ENCODE data around the gene NR1D1.
A peak's percentile ranks its signal among the peaks of the same experiment; 100 is the strongest.

The NR1D1 gene

DNA sequence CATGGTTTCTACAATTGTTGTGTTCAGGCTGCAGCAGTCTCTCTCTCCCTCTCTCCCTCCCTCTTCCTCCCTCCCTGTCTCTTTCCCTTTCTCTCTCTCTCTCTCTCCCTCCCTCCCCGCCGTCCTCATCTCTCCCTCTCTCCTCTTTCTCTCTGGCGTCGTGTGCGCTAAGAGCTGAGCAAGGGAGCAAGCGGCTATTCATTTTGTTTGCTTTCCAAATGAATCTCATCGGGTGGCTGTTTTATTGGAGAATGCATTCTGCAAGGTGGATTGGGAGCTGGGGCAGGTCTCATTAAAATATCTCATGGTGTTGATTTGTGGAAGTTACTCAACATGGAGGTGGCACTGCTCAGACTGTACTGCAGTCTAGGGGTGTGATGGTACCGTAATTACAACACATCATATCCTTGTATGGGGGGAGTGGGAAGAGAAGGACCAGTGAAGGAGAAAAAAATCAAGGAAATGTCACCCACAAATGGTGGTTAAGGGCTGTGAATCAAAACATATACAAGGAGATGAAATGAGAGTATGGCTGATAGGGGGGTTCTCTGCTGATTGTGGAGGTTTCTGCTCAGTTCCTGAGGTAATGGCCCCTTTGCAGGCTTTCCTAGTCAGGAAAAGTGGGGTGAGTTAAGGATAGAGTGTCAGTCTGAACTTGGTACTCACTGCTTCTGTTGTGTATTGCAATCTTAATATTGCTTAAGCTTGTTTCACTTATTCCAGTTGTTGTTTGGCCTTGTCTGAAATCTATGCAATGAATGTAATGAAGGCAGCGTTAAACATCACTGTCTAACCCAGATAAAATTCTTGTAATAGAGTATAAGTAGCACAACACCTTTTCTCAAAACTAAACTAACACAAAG, 24.1 kb upstream of the NR1D1 start:
- Histone ChIP-seq H3K9me3 (ENCODE audit: control insufficient read depth, insufficient read depth, low read depth, low read length) (no peaks in the 10 kb centered on the region), H3K36me3 (ENCODE audit: control insufficient read depth in 2 of 2, insufficient read depth in 1 of 2, low read length in 2 of 2) (peaks cover 42 to 45% of the 10 kb centered on the region in 2 experiments), H3K4me1 (ENCODE audit: control insufficient read depth, insufficient read depth, low read length) (no peaks in the 10 kb centered on the region; the same call in none of the 2 replicates), H3K27ac (ENCODE audit: extremely low read depth, low read depth, low read length) (peak overlapping the region; percentile 95), H3K4me3 (ENCODE audit: low read depth, low read length) (peak overlapping the region; percentile 72)
- POLR2A ChIA-PET = interaction anchor here (0.7 to 7.5 kb wide), 9 partner anchors 10 to 70 kb away, joined by 3 to 109 read pairs (median 8); partner anchors contain the start of genes CASC3, MED24, NR1D1 and THRA
- CTCF ChIA-PET = interaction anchor here (0.6 to 4.8 kb wide), 13 partner anchors 8 to 1463 kb away, joined by 3 to 82 read pairs (median 4); partner anchors contain the start of gene CASC3
- TF ChIP-seq, protein P1, sequence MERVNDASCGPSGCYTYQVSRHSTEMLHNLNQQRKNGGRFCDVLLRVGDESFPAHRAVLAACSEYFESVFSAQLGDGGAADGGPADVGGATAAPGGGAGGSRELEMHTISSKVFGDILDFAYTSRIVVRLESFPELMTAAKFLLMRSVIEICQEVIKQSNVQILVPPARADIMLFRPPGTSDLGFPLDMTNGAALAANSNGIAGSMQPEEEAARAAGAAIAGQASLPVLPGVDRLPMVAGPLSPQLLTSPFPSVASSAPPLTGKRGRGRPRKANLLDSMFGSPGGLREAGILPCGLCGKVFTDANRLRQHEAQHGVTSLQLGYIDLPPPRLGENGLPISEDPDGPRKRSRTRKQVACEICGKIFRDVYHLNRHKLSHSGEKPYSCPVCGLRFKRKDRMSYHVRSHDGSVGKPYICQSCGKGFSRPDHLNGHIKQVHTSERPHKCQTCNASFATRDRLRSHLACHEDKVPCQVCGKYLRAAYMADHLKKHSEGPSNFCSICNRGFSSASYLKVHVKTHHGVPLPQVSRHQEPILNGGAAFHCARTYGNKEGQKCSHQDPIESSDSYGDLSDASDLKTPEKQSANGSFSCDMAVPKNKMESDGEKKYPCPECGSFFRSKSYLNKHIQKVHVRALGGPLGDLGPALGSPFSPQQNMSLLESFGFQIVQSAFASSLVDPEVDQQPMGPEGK (tag by site-specific recombination; IDR thresholded peaks at IDR 0.05) = peak; percentile 48
- TF ChIP-seq ZNF341 (tag by site-specific recombination; IDR thresholded peaks at IDR 0.05; ENCODE audit: low read depth) (peak; percentile 63), ZNF555 (tag by site-specific recombination; conservative IDR thresholded peaks at IDR 0.05) (no peak), GFI1B (tag by site-specific recombination; IDR thresholded peaks at IDR 0.05) (no peak), ZNF510 (tag by site-specific recombination; IDR thresholded peaks at IDR 0.05; ENCODE audit: insufficient replicate concordance) (no peak), FEZF1 (tag by site-specific recombination; IDR thresholded peaks at IDR 0.05) (peak; percentile 52), GLI4 (tag by site-specific recombination; IDR thresholded peaks at IDR 0.05) (no peak), ZNF266 (tag by site-specific recombination; IDR thresholded peaks at IDR 0.05; ENCODE audit: low read depth) (no peak), ZNF610 (tag by site-specific recombination; IDR thresholded peaks at IDR 0.05; ENCODE audit: borderline replicate concordance) (peak; percentile 74; the same call in 1 of the 2 replicates), ZNF211 (tag by site-specific recombination; IDR thresholded peaks at IDR 0.05; ENCODE audit: low read depth) (no peak), ZFHX2 (tag by site-specific recombination; conservative IDR thresholded peaks at IDR 0.05) (no peak; the same call in 1 of the 2 replicates), ZNF174 (tag by site-specific recombination; IDR thresholded peaks at IDR 0.05) (no peak), KLF7 (tag by site-specific recombination; IDR thresholded peaks at IDR 0.05; ENCODE audit: borderline replicate concordance) (peak; percentile 12; the same call in 1 of the 2 replicates), ZNF2 (tag by site-specific recombination; IDR thresholded peaks at IDR 0.05) (no peak), ZNF366 (tag by site-specific recombination; conservative IDR thresholded peaks at IDR 0.05) (peak; percentile 92), ZNF19 (tag by site-specific recombination; IDR thresholded peaks at IDR 0.05; ENCODE audit: low read depth) (no peak), ZNF792 (tag by site-specific recombination; IDR thresholded peaks at IDR 0.05) (no peak), ZNF596 (tag by site-specific recombination; IDR thresholded peaks at IDR 0.05) (peak; percentile 91), PRDM1 (tag by site-specific recombination; IDR thresholded peaks at IDR 0.05) (peak; percentile 99), ZNF707 (tag by site-specific recombination; IDR thresholded peaks at IDR 0.05) (no peak)
- TF ChIP-seq, protein P2, sequence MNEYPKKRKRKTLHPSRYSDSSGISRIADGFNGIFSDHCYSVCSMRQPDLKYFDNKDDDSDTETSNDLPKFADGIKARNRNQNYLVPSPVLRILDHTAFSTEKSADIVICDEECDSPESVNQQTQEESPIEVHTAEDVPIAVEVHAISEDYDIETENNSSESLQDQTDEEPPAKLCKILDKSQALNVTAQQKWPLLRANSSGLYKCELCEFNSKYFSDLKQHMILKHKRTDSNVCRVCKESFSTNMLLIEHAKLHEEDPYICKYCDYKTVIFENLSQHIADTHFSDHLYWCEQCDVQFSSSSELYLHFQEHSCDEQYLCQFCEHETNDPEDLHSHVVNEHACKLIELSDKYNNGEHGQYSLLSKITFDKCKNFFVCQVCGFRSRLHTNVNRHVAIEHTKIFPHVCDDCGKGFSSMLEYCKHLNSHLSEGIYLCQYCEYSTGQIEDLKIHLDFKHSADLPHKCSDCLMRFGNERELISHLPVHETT (tag by site-specific recombination; IDR thresholded peaks at IDR 0.05) = no peak
- TF ChIP-seq, protein P3, sequence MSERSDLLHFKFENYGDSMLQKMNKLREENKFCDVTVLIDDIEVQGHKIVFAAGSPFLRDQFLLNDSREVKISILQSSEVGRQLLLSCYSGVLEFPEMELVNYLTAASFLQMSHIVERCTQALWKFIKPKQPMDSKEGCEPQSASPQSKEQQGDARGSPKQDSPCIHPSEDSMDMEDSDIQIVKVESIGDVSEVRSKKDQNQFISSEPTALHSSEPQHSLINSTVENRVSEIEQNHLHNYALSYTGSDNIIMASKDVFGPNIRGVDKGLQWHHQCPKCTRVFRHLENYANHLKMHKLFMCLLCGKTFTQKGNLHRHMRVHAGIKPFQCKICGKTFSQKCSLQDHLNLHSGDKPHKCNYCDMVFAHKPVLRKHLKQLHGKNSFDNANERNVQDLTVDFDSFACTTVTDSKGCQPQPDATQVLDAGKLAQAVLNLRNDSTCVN (tag by site-specific recombination; optimal IDR thresholded peaks at IDR 0.05) = no peak
- TF ChIP-seq, protein P4, sequence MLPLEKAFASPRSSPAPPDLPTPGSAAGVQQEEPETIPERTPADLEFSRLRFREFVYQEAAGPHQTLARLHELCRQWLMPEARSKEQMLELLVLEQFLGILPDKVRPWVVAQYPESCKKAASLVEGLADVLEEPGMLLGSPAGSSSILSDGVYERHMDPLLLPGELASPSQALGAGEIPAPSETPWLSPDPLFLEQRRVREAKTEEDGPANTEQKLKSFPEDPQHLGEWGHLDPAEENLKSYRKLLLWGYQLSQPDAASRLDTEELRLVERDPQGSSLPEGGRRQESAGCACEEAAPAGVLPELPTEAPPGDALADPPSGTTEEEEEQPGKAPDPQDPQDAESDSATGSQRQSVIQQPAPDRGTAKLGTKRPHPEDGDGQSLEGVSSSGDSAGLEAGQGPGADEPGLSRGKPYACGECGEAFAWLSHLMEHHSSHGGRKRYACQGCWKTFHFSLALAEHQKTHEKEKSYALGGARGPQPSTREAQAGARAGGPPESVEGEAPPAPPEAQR (tag by site-specific recombination; IDR thresholded peaks at IDR 0.05) = no peak
- TF ChIP-seq, protein P5, sequence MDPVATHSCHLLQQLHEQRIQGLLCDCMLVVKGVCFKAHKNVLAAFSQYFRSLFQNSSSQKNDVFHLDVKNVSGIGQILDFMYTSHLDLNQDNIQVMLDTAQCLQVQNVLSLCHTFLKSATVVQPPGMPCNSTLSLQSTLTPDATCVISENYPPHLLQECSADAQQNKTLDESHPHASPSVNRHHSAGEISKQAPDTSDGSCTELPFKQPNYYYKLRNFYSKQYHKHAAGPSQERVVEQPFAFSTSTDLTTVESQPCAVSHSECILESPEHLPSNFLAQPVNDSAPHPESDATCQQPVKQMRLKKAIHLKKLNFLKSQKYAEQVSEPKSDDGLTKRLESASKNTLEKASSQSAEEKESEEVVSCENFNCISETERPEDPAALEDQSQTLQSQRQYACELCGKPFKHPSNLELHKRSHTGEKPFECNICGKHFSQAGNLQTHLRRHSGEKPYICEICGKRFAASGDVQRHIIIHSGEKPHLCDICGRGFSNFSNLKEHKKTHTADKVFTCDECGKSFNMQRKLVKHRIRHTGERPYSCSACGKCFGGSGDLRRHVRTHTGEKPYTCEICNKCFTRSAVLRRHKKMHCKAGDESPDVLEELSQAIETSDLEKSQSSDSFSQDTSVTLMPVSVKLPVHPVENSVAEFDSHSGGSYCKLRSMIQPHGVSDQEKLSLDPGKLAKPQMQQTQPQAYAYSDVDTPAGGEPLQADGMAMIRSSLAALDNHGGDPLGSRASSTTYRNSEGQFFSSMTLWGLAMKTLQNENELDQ (tag by site-specific recombination; IDR thresholded peaks at IDR 0.05; ENCODE audit: low read depth) = no peak
- TF ChIP-seq, protein P6, sequence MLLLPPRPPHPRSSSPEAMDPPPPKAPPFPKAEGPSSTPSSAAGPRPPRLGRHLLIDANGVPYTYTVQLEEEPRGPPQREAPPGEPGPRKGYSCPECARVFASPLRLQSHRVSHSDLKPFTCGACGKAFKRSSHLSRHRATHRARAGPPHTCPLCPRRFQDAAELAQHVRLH (tag by site-specific recombination; IDR thresholded peaks at IDR 0.05) = no peak
- TF ChIP-seq, protein P7, sequence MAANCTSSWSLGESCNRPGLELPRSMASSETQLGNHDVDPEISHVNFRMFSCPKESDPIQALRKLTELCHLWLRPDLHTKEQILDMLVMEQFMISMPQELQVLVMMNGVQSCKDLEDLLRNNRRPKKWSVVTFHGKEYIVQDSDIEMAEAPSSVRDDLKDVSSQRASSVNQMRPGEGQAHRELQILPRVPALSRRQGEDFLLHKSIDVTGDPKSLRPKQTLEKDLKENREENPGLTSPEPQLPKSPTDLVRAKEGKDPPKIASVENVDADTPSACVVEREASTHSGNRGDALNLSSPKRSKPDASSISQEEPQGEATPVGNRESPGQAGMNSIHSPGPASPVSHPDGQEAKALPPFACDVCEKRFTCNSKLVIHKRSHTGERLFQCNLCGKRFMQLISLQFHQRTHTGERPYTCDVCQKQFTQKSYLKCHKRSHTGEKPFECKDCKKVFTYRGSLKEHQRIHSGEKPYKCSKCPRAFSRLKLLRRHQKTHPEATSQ (tag by site-specific recombination; IDR thresholded peaks at IDR 0.05) = no peak

Data from HEK293 (cell line).